H1 (cell line): ENCODE data around the gene CDKL5. TPM values are rescaled to one million over a fixed set of nuclear protein-coding genes. Genes with fewer than 3 reads are reported as not detected.

Experiments used
- BACH1 ChIP-seq: IDR thresholded peaks from 2 replicates; pipeline ENCODE4 v1.6.1; 2012; ENCODE audit warnings: low read length, improper control_type of control experiment
- MAX ChIP-seq: IDR thresholded peaks from 2 replicates; pipeline ENCODE4 v1.6.1; 2012; ENCODE audit warnings: inconsistent platforms
- RBBP5 ChIP-seq: IDR thresholded peaks from 2 replicates; pipeline ENCODE4 v1.7.1; 2012; ENCODE audit warnings: low read depth, mild to moderate bottlenecking, inconsistent platforms, low read length, moderate library complexity, borderline replicate concordance
- polyA plus RNA-seq, 7 experiments: library from polyadenylated mRNA; depleted of rRNA in 3 of 7; stranded (reverse) in 5 of 7; unstranded in 2 of 7; fragments of >200 nt in 5 of 7; fragments of 200-250 nt in 2 of 7; gene quantifications; 1 replicate in 5 of 7; 2 replicates in 1 of 7; 4 replicates in 1 of 7; pipeline versions ENCODE4 v1.2.1 to v1.2.3, GENCODE V29; 2011 to 2013; ENCODE audit warnings: missing spikeins in 2 of 7, mixed read lengths in 2 of 7
- total RNA-seq: library from RNA; stranded (reverse); fragmentation: NEBNext Ultra II Directional; extraction: Animal tissue kit (Norgen Biotek cat#: 25700); gene quantifications from 2 replicates; pipeline ENCODE4 v1.2.1, GENCODE V29; 2021

CDKL5 gene
- total and polyA plus RNA-seq, 2 of the 8 experiments (the other 6 are each of a cell fraction or from before 2014, with no cell fraction given) = 5.5 to 15.6 TPM

- TF ChIP-seq RBBP5 (no peak), MAX (no peak), BACH1 (no peak)
Measured at GRCh38 chrX:18436017-18436416, 10.6 kb downstream of the CDKL5 start (continued).
